ENCODE measurements around the gene ZNF783. TPM values are rescaled to one million over a fixed set of nuclear protein-coding genes. Genes with fewer than 3 reads are reported as not detected.

ZNF783 gene
- total RNA-seq, 4 donors from 2014 or later = 9.9 to 20.8 (median 14.4) TPM

- peak overlapping the region; percentile 34 for H3K4me3 ChIP-seq
Measured at GRCh38 chr7:149321978-149322541, 60.1 kb downstream of the ZNF783 start.

GRCh38 chr7:149322737-149323136, 60.7 kb downstream of the ZNF783 start:
- Histone ChIP-seq H3K27me3 (peaks cover 10% of the 10 kb centered on the region), H3K4me1 (no peaks in the 10 kb centered on the region), H3K36me3 (no peaks in the 10 kb centered on the region), H3K9me3 (no peaks in the 10 kb centered on the region), H3K27ac (no peak overlapping the region), H3K4me3 (no peak overlapping the region)
- no peak for TF ChIP-seq EP300 (IDR thresholded peaks at IDR 0.05)
- TF ChIP-seq CTCF (IDR thresholded peaks at IDR 0.05) = no peak
- TF ChIP-seq POLR2AphosphoS5 (IDR thresholded peaks at IDR 0.05) = no peak
- TF ChIP-seq POLR2A (IDR thresholded peaks at IDR 0.05) = no peak
- no peak for DNase-seq (ENCODE audit: low spot score in 2 of 2)

More at GRCh38 chr7:149321978-149322541, 60.1 kb downstream of the ZNF783 start:
- TF ChIP-seq CTCF (IDR thresholded peaks at IDR 0.05) (no peak), POLR2AphosphoS5 (IDR thresholded peaks at IDR 0.05) (no peak), EP300 (IDR thresholded peaks at IDR 0.05) (no peak), POLR2A (IDR thresholded peaks at IDR 0.05) (no peak)
- no peak overlapping the region for H3K27ac ChIP-seq
- WGBS = 59% methylated on average over 5 of the region's 5 CpGs
- H3K4me1 ChIP-seq = no peaks in the 10 kb centered on the region
- DNase-seq (ENCODE audit: low spot score in 2 of 2) = no peak
- H3K36me3 ChIP-seq = no peaks in the 10 kb centered on the region
- H3K27me3 ChIP-seq = peaks cover 10% of the 10 kb centered on the region
- no peaks in the 10 kb centered on the region for H3K9me3 ChIP-seq

GRCh38 chr7:149325248-149325647, 63.3 kb downstream of the ZNF783 start:
- Histone ChIP-seq H3K4me3 (no peak overlapping the region), H3K36me3 (no peaks in the 10 kb centered on the region), H3K4me1 (no peaks in the 10 kb centered on the region), H3K27me3 (no peaks in the 10 kb centered on the region), H3K27ac (no peak overlapping the region), H3K9me3 (no peaks in the 10 kb centered on the region)
- no peak for DNase-seq (ENCODE audit: low spot score in 2 of 2)
- 64% methylated on average over 2 of the region's 2 CpGs for WGBS
- no peak for TF ChIP-seq POLR2AphosphoS5 (IDR thresholded peaks at IDR 0.05)
- no peak for TF ChIP-seq POLR2A (IDR thresholded peaks at IDR 0.05)
- no peak for TF ChIP-seq EP300 (IDR thresholded peaks at IDR 0.05)
- no peak for TF ChIP-seq CTCF (IDR thresholded peaks at IDR 0.05)

GRCh38 chr7:149329265-149329664, 67.3 kb downstream of the ZNF783 start:
- Histone ChIP-seq H3K4me3 (no peak overlapping the region), H3K27me3 (no peaks in the 10 kb centered on the region), H3K4me1 (no peaks in the 10 kb centered on the region), H3K27ac (no peak overlapping the region), H3K36me3 (no peaks in the 10 kb centered on the region), H3K9me3 (no peaks in the 10 kb centered on the region)
- no peak for DNase-seq (ENCODE audit: low spot score in 2 of 2)
- TF ChIP-seq EP300 (IDR thresholded peaks at IDR 0.05) (no peak), POLR2AphosphoS5 (IDR thresholded peaks at IDR 0.05) (no peak), CTCF (IDR thresholded peaks at IDR 0.05) (no peak), POLR2A (IDR thresholded peaks at IDR 0.05) (no peak)
- 51% methylated on average over 3 of the region's 3 CpGs for WGBS

- Histone ChIP-seq H3K4me3 (no peak overlapping the region), H3K27ac (no peak overlapping the region), H3K4me1 (no peaks in the 10 kb centered on the region), H3K36me3 (no peaks in the 10 kb centered on the region), H3K27me3 (no peaks in the 10 kb centered on the region), H3K9me3 (no peaks in the 10 kb centered on the region)
- 87% methylated on average over 3 of the region's 3 CpGs for WGBS
- DNase-seq (ENCODE audit: low spot score in 2 of 2) = no peak
- TF ChIP-seq POLR2A (IDR thresholded peaks at IDR 0.05) = no peak
- no peak for TF ChIP-seq EP300 (IDR thresholded peaks at IDR 0.05)
Measured at GRCh38 chr7:149329766-149330334, 67.9 kb downstream of the ZNF783 start.

Measured in suprapubic skin (tissue), 4 donors.